T-cell (primary cell): ENCODE data around the gene RIC3. TPM values are rescaled to one million over a fixed set of nuclear protein-coding genes. Genes with fewer than 3 reads are reported as not detected.

Experiments used
- ATAC-seq, 4 experiments: fragments of 200-7000 bp in 3 of 4; fragments of 150-1000 bp in 1 of 4; cut with Tn5 transposase; replicated peaks in 1 of 4; 1 replicate in 3 of 4; 2 replicates in 1 of 4; pipeline ENCODE4 v1.10.0; 2021; ENCODE audit warnings: moderate library complexity in 3 of 4, mild to moderate bottlenecking in 2 of 4, moderate number of reproducible peaks in 1 of 4
- CTCF ChIA-PET, 2 donors: fragments of 300-600 bp; sonication (Branson Sonifier 250); formaldehyde crosslinking; loops; one replicate each; lab custom pipeline; 2022; ENCODE audit warnings: antibody characterized with exemption in 2 of 2; lab: Charles Lee
- POLR2A ChIA-PET, 2 donors: fragments of 300-600 bp; sonication (Branson Sonifier 250); formaldehyde crosslinking; loops; one replicate each; lab custom pipeline; 2022; ENCODE audit warnings: antibody characterized with exemption in 2 of 2; lab: Charles Lee
- DNase-seq, 35 experiments: peaks; one replicate each; pipeline versions ENCODE4 v3.0.0 to v3.0.0-alpha.2; 2013 to 2023
- H3K27ac ChIP-seq: one replicate; pipeline ENCODE4 v1.5.1; 2013; ENCODE audit warnings: low read length
- H3K27me3 ChIP-seq, 2 experiments: replicated peaks in 1 of 2; 1 replicate in 1 of 2; 2 replicates in 1 of 2; pipeline versions ENCODE4 v1.6.1 to v1.7.0; 2013; ENCODE audit warnings: low read length in 1 of 2, mixed read lengths in 1 of 2; ENCODE audit not compliant: control insufficient read depth in 2 of 2, insufficient read depth in 2 of 2; ENCODE audit errors: extremely low read depth in 1 of 2
- H3K36me3 ChIP-seq, 2 donors: 1 replicate in 1 of 2; 2 replicates in 1 of 2; pipeline versions ENCODE4 v1.6.1 to v1.7.0; 2013; ENCODE audit warnings: low read length in 1 of 2; ENCODE audit not compliant: control insufficient read depth in 2 of 2, insufficient read depth in 1 of 2; ENCODE audit errors: extremely low read depth in 1 of 2
- H3K4me1 ChIP-seq, 2 experiments: 1 replicate in 1 of 2; 2 replicates in 1 of 2; pipeline versions ENCODE4 v1.6.1 to v1.7.0; 2013; ENCODE audit warnings: low read length in 2 of 2, mixed read lengths in 1 of 2; ENCODE audit not compliant: insufficient read depth in 2 of 2, control insufficient read depth in 1 of 2; ENCODE audit errors: extremely low read depth in 1 of 2
- H3K4me3 ChIP-seq, 2 donors: 1 replicate in 1 of 2; 2 replicates in 1 of 2; pipeline versions ENCODE4 v1.5.1 to v1.7.0; 2013; ENCODE audit warnings: mild to moderate bottlenecking in 2 of 2, low read length in 1 of 2, moderate library complexity in 1 of 2; ENCODE audit not compliant: control insufficient read depth in 1 of 2; ENCODE audit errors: extremely low read depth in 1 of 2
- H3K9me3 ChIP-seq: 2 replicates; pipeline ENCODE4 v1.7.0; 2013
- H3K27ac Mint-ChIP-seq, 2 donors: one replicate each; pipeline ENCODE4 v1.8.0; 2020 to 2021; ENCODE audit warnings: mild to moderate bottlenecking in 2 of 2, mixed read lengths in 2 of 2
- H3K27me3 Mint-ChIP-seq, 2 donors: one replicate each; pipeline ENCODE4 v1.8.0; 2021 to 2022; ENCODE audit warnings: mixed read lengths in 2 of 2
- H3K36me3 Mint-ChIP-seq: one replicate; pipeline ENCODE4 v1.8.0; 2021; ENCODE audit warnings: mixed read lengths
- H3K4me1 Mint-ChIP-seq, 3 donors: one replicate each; pipeline ENCODE4 v1.8.0; 2020 to 2022; ENCODE audit warnings: mixed read lengths in 3 of 3, mild to moderate bottlenecking in 1 of 3
- H3K4me3 Mint-ChIP-seq, 3 donors: one replicate each; pipeline ENCODE4 v1.8.0; 2020 to 2022; ENCODE audit warnings: mild to moderate bottlenecking in 3 of 3, mixed read lengths in 3 of 3, moderate library complexity in 3 of 3
- H3K9me3 Mint-ChIP-seq, 3 donors: one replicate each; pipeline ENCODE4 v1.8.0; 2020 to 2022; ENCODE audit warnings: mixed read lengths in 3 of 3
- WGBS: methylation state at CpG from one replicate; pipeline ENCODE4 v1.1.5; 2013; ENCODE audit warnings: missing lambda C conversion rate; ENCODE audit not compliant: insufficient coverage; 5-methylcytosine and 5-hydroxymethylcytosine counted together
- total RNA-seq, 35 experiments: library from RNA in 6 of 35; stranded (reverse) in 6 of 35; fragments of 120-200 nt in 1 of 35; gene quantifications; one replicate each; pipeline versions ENCODE4 v1.2.1 to v1.2.4 and lab custom pipeline; 2013 to 2026

The RIC3 gene
- total RNA-seq, 5 donors from 2014 or later (not counting 1 experiment from before 2014, with no cell fraction given): 32.0 to 47.5 (median 37.5) TPM

DNA sequence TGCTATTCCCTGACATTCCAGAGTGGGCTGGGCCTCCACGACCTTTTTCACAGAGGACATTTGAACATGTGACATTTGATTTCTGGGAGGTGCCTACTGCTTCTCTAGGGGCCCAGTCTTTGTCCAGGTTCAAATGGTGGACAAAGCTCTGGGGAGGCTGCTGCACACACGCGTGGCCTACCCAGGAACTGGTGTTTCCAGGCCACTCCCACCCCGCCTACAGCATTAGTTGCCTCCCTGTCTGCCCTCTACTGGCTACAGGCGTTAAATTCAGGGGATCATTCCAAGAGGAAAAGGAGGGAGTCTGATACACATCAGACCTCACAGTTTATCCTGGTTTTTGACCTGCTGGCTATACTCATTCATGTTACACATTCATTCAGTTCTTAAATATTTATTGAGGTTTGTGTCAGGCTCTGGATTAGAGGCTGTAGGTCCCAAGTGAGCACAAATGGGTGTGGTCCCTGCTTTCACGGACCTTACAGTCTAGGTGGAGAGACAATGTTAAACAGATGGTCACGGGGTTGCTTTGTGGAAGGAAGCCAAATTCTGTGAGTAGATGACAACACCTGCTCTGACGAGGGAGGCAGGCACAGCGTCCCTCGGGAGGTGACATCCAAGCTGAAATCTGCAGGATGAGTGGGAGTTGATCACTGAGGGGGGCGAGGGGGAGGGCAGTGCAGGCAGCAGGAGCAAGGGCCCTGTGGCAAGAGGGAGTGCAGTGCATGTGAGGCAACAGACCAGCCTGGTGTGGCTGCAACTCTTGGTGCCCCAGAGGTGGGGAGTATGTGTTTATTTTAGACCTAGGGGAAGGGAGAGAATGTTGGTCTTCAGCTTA is 76.0 kb downstream of the RIC3 start:
- Mint-ChIP-seq H3K27ac (no peak overlapping the region), H3K27me3 (no peaks in the 10 kb centered on the region), H3K4me1 (peaks cover 0 to 5% (median 4%) of the 10 kb centered on the region in 3 donors), H3K9me3 (no peaks in the 10 kb centered on the region), H3K4me3 (no peak overlapping the region), H3K36me3 (no peaks in the 10 kb centered on the region)
- H3K9me3 ChIP-seq: no peaks in the 10 kb centered on the region
- H3K27ac ChIP-seq: no peak overlapping the region
- no peaks in the 10 kb centered on the region for H3K36me3 ChIP-seq
- POLR2A ChIA-PET: no interaction called here
- CTCF ChIA-PET: no interaction called here
- H3K4me3 ChIP-seq: no peak overlapping the region
- 79% methylated on average over 7 of the region's 11 CpGs for WGBS
- H3K4me1 ChIP-seq: peaks cover 0 to 6% of the 10 kb centered on the region in 2 experiments
- ATAC-seq (peak in 2 of 4 experiments; percentile 44 to 46), DNase-seq (peak in 2 of 35 experiments; percentile 9 to 35)
- H3K27me3 ChIP-seq: peaks cover 0 to 8% of the 10 kb centered on the region in 2 experiments

DNA sequence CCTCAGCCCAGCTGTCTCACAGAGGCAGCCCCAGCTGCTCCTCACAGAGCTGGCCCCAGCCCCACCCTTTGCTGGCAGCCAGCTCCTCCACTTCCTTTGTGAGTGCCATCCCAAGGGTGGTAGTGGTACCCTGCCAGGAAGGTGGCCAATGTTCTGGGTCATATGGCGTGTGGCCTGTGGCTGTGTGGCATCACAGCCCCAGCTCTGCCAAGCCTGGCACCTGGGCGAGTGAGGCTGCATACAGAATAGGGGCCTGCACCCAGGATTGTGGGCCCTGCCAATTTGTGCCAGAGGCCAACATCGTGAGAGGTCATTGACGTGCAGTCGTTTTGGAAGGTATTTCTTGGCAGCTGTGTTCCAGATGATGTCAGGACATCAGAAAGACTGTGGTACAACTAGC is 77.1 kb downstream of the RIC3 start:
- CTCF ChIA-PET: interaction anchor here (0.6 to 1.8 kb wide), 2 partner anchors 105 to 126 kb away, joined by 3 read pairs; partner anchors contain the start of gene EIF3F (in 1 of the 2)

DNA sequence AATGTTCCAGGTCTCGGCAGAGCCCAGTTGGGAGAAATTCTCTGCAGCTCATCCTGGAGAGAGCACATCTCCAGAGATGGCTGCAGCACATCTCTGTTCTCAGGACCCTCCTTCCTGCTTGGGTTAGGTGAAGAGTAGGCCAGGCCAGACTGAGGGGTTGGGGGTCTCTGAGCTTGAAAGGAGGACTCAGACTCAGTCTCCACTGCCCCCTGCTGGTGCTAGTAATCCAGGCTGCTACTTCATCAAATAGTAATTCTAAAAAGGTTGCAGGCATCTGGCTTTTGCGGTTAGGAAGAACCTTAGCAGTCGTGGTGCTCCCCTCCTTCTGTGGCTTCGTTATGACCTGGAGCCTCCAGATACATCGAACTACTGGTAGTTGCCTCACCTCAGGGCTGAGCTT is 78.1 kb downstream of the RIC3 start:
- ATAC-seq (no peak), DNase-seq (peak in 4 of 35 experiments; percentile 8 to 34 (median 10))
- Mint-ChIP-seq H3K4me3 (no peak overlapping the region), H3K9me3 (no peaks in the 10 kb centered on the region), H3K36me3 (no peaks in the 10 kb centered on the region), H3K27ac (no peak overlapping the region), H3K27me3 (peaks cover 12% of the 10 kb centered on the region in 2 donors), H3K4me1 (peaks cover 0 to 5% (median 4%) of the 10 kb centered on the region in 3 donors)
- ChIA-PET POLR2A (no interaction called here), CTCF (interaction anchor here (0.8 to 1.8 kb wide), 6 partner anchors 9 to 104 kb away, joined by 3 to 6 read pairs (median 3); partner anchors contain the start of gene EIF3F (in 1 of the 2))
- no peak overlapping the region for H3K27ac ChIP-seq
- H3K4me1 ChIP-seq: peaks cover 0 to 6% of the 10 kb centered on the region in 2 experiments
- H3K27me3 ChIP-seq: peaks cover 0 to 16% of the 10 kb centered on the region in 2 experiments
- 40% methylated on average over 5 of the region's 5 CpGs for WGBS
- H3K9me3 ChIP-seq: no peaks in the 10 kb centered on the region
- H3K36me3 ChIP-seq: no peaks in the 10 kb centered on the region
- H3K4me3 ChIP-seq: no peak overlapping the region

More for the DNA sequence above, 77.1 kb downstream of the RIC3 start:
- Mint-ChIP-seq H3K27ac (no peak overlapping the region), H3K27me3 (peaks cover 2 to 3% of the 10 kb centered on the region in 2 donors), H3K4me3 (no peak overlapping the region), H3K36me3 (no peaks in the 10 kb centered on the region), H3K9me3 (no peaks in the 10 kb centered on the region), H3K4me1 (peaks cover 0 to 5% (median 4%) of the 10 kb centered on the region in 3 donors)
- POLR2A ChIA-PET: no interaction called here
- Histone ChIP-seq H3K4me1 (peaks cover 0 to 6% of the 10 kb centered on the region in 2 experiments), H3K27ac (no peak overlapping the region), H3K4me3 (no peak overlapping the region), H3K27me3 (peaks cover 0 to 16% of the 10 kb centered on the region in 2 experiments), H3K36me3 (no peaks in the 10 kb centered on the region), H3K9me3 (no peaks in the 10 kb centered on the region)
- WGBS: 90% methylated on average over 5 of the region's 5 CpGs
- DNase-seq (no peak), ATAC-seq (no peak)

DNA sequence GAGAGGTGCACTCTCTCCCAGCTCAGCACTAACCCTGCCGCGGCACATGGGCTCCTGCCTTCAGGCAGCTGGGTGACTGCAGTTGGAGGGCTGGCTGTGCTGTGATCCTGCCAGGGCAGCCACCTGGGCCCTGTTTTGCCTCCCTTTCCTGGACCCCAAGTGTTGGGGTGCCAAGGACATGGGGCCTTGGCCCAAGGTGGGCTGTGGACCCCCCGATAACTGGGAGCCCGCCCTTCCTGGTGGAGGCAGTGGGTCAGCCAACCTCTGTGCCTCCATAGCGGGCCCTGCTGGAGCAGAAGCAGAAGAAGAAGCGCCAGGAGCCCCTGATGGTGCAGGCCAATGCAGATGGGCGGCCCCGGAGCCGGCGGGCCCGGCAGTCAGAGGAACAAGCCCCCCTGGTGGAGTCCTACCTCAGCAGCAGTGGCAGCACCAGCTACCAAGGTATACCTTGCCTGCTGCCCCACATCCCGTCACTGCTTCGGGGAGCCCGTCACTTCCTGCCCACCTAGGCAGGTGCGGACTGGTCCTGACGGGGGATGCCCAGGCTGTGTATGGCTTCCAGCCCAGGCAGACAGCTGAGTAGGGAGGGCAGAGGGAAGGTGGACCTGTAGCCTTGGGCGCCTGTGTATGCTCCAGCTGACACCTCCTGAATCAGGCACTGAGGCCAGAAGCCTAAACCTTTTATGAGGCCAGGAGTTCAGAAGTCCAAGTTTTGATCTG is 78.9 kb downstream of the RIC3 start:
- Mint-ChIP-seq H3K27ac (no peak overlapping the region), H3K4me1 (peaks cover 0 to 5% (median 4%) of the 10 kb centered on the region in 3 donors), H3K9me3 (no peaks in the 10 kb centered on the region), H3K4me3 (no peak overlapping the region), H3K36me3 (no peaks in the 10 kb centered on the region), H3K27me3 (peaks cover 18 to 19% of the 10 kb centered on the region in 2 donors)
- CTCF ChIA-PET: interaction anchor here in 1 of 2 donors (0.9 to 1.8 kb wide), 3 partner anchors 57 to 103 kb away, joined by 3 to 6 read pairs (median 3); partner anchors contain the start of gene EIF3F
- H3K36me3 ChIP-seq: no peaks in the 10 kb centered on the region
- H3K9me3 ChIP-seq: no peaks in the 10 kb centered on the region
- H3K27me3 ChIP-seq: peaks cover 0 to 23% of the 10 kb centered on the region in 2 experiments
- DNase-seq (no peak), ATAC-seq (no peak)
- 76% methylated on average over 15 of the region's 17 CpGs for WGBS
- peaks cover 0 to 6% of the 10 kb centered on the region in 2 experiments for H3K4me1 ChIP-seq
- POLR2A ChIA-PET: no interaction called here
- no peak overlapping the region for H3K4me3 ChIP-seq
- no peak overlapping the region for H3K27ac ChIP-seq

DNA sequence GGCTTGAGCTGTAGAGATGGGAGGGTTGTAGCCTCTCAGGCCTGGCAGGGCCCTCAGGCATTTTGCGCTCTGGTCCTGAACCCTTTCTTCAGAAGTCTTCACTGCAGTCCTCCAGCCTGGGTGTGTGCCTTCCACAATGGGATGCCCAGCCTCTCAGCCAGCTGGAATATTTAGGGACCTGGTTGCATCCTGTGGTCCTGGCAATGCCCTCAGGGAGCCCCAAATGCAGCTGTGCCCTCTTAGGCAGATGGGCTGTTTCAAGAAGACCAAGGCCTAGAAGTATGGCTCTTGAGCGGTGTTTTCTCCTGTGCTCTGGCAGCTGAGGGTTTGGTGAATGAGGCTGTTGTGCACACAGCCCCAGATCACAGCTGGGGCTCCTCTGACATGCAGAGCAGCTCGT is 81.1 kb downstream of the RIC3 start:
- ChIA-PET CTCF (interaction anchor here (0.6 to 1.1 kb wide), 3 partner anchors 10 to 81 kb away, joined by 3 to 6 read pairs (median 4); no protein-coding TSS in a partner anchor), POLR2A (no interaction called here)
- no peak overlapping the region for H3K4me3 Mint-ChIP-seq
- H3K4me1 Mint-ChIP-seq: peaks cover 0 to 3% (median 2%) of the 10 kb centered on the region in 3 donors
- no peak overlapping the region for H3K27ac Mint-ChIP-seq
- H3K27ac ChIP-seq: no peak overlapping the region
- 100% methylated on average over 2 of the region's 3 CpGs for WGBS
- no peaks in the 10 kb centered on the region for H3K9me3 Mint-ChIP-seq
- no peak overlapping the region for H3K4me3 ChIP-seq
- no peak for DNase-seq
- H3K27me3 ChIP-seq: peaks cover 0 to 43% of the 10 kb centered on the region in 2 experiments
- no peak for ATAC-seq
- H3K4me1 ChIP-seq: peaks cover 0 to 6% of the 10 kb centered on the region in 2 experiments
- no peaks in the 10 kb centered on the region for H3K36me3 Mint-ChIP-seq
- H3K9me3 ChIP-seq: no peaks in the 10 kb centered on the region
- H3K36me3 ChIP-seq: no peaks in the 10 kb centered on the region
- peaks cover 28 to 39% of the 10 kb centered on the region in 2 donors for H3K27me3 Mint-ChIP-seq

DNA sequence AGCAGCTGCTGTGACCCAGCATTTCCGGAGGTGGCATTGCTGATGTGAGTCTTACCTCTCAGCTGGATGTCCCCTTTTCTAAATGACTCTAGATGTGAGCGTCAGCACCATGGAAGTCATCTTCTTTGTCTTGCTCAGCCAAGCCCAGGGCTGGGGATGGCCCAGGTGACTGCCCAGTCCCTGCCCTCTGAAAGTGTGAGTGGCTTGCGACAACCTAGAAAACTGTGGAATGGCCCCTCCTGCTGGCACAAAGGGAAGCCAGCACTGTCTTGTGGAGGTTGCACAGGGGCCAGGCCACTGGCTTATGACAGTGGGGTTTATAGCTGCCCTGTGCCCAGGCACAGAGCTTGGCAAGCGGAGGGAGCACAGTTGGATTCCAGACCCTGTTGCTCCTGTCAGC is 81.6 kb downstream of the RIC3 start:
- Mint-ChIP-seq H3K27me3 (peaks cover 34 to 44% of the 10 kb centered on the region in 2 donors), H3K9me3 (no peaks in the 10 kb centered on the region), H3K4me3 (no peak overlapping the region), H3K27ac (no peak overlapping the region), H3K4me1 (peaks cover 0 to 3% (median 0%) of the 10 kb centered on the region in 3 donors), H3K36me3 (no peaks in the 10 kb centered on the region)
- peaks cover 0 to 1% of the 10 kb centered on the region in 2 experiments for H3K4me1 ChIP-seq
- H3K36me3 ChIP-seq: no peaks in the 10 kb centered on the region
- DNase-seq (no peak), ATAC-seq (no peak)
- H3K9me3 ChIP-seq: no peaks in the 10 kb centered on the region
- ChIA-PET CTCF (interaction anchor here in 1 of 2 donors (0.6 to 1.1 kb wide), 2 partner anchors 11 to 12 kb away, joined by 4 to 6 read pairs; no protein-coding TSS in a partner anchor), POLR2A (no interaction called here)
- WGBS: 79% methylated on average over 4 of the region's 4 CpGs
- H3K27me3 ChIP-seq: peaks cover 0 to 49% of the 10 kb centered on the region in 2 experiments
- H3K4me3 ChIP-seq: no peak overlapping the region
- no peak overlapping the region for H3K27ac ChIP-seq
